CD4-positive, alpha-beta memory T cell (primary cell): ENCODE results near the gene SLC35F2. TPM values are rescaled to one million over a fixed set of nuclear protein-coding genes. Genes with fewer than 3 reads are reported as not detected.

Source experiments
- CTCF ChIA-PET: fragments of 350-600 bp; sonication (Branson Sonifier 250); formaldehyde crosslinking; loops from one replicate; lab custom pipeline; 2021; ENCODE audit warnings: inconsistent platforms; ENCODE audit not compliant: partially characterized antibody; lab: Charles Lee
- POLR2A ChIA-PET: fragments of 350-600 bp; sonication (Branson Sonifier 250); formaldehyde crosslinking; loops from one replicate; lab custom pipeline; 2021; ENCODE audit not compliant: partially characterized antibody; lab: Charles Lee
- DNase-seq, 5 donors: peaks; one replicate each; pipeline versions ENCODE4 v3.0.0 to v3.0.0-alpha.2; 2020 to 2022; ENCODE audit warnings: mixed read lengths in 1 of 5
- H3K27ac ChIP-seq: one replicate; pipeline ENCODE4 v1.7.0; 2013; ENCODE audit warnings: low read depth, low read length
- H3K27me3 ChIP-seq: 2 replicates; pipeline ENCODE4 v1.7.0; 2013; ENCODE audit warnings: mild to moderate bottlenecking, low read length, moderate library complexity; ENCODE audit not compliant: insufficient read depth
- H3K36me3 ChIP-seq: 2 replicates; pipeline ENCODE4 v1.7.0; 2013; ENCODE audit warnings: mild to moderate bottlenecking, low read length, moderate library complexity; ENCODE audit not compliant: insufficient read depth
- H3K4me1 ChIP-seq: 2 replicates; pipeline ENCODE4 v1.7.0; 2013; ENCODE audit warnings: mild to moderate bottlenecking, low read length, moderate library complexity; ENCODE audit not compliant: insufficient read depth
- H3K4me3 ChIP-seq, 2 donors: one replicate each; pipeline ENCODE4 v1.7.0; 2013; ENCODE audit warnings: low read length in 2 of 2, mild to moderate bottlenecking in 1 of 2
- H3K9me3 ChIP-seq, 2 donors: one replicate each; pipeline ENCODE4 v1.7.0; 2013; ENCODE audit warnings: low read length in 2 of 2, control low read depth in 1 of 2; ENCODE audit not compliant: control insufficient read depth in 1 of 2
- H3K27ac Mint-ChIP-seq, 7 donors: one replicate each; pipeline ENCODE4 v1.8.0; 2020 to 2021; ENCODE audit warnings: mixed read lengths in 7 of 7, mild to moderate bottlenecking in 6 of 7, inconsistent platforms in 3 of 7, moderate library complexity in 3 of 7
- H3K27me3 Mint-ChIP-seq, 2 donors: one replicate each; pipeline ENCODE4 v1.8.0; 2020 to 2021; ENCODE audit warnings: mixed read lengths in 2 of 2
- H3K36me3 Mint-ChIP-seq, 2 donors: one replicate each; pipeline ENCODE4 v1.8.0; 2020 to 2021; ENCODE audit warnings: mixed read lengths in 2 of 2, inconsistent platforms in 1 of 2, mild to moderate bottlenecking in 1 of 2
- H3K4me1 Mint-ChIP-seq, 4 donors: one replicate each; pipeline ENCODE4 v1.8.0; 2020 to 2021; ENCODE audit warnings: mixed read lengths in 4 of 4, mild to moderate bottlenecking in 1 of 4
- H3K4me3 Mint-ChIP-seq, 8 donors: one replicate each; pipeline ENCODE4 v1.8.0; 2020 to 2021; ENCODE audit warnings: mixed read lengths in 8 of 8, mild to moderate bottlenecking in 7 of 8, moderate library complexity in 6 of 8, inconsistent platforms in 3 of 8
- H3K9me3 Mint-ChIP-seq, 8 donors: one replicate each; pipeline ENCODE4 v1.8.0; 2020 to 2021; ENCODE audit warnings: mixed read lengths in 8 of 8, mild to moderate bottlenecking in 5 of 8, inconsistent platforms in 3 of 8, moderate library complexity in 1 of 8
- intact Hi-C: fragments of 100-400 bp; cut with micrococcal nuclease; formaldehyde crosslinking; loops from one replicate; pipeline ENCODE4 v1.15.1; 2023
- polyA plus RNA-seq, 2 donors: library from polyadenylated mRNA; unstranded; fragments of 300-500 nt; fragmentation: Illumina TruSeq; gene quantifications; one replicate each; pipeline ENCODE4 v1.2.3, GENCODE V29; 2021
- total RNA-seq, 2 experiments: library from RNA; stranded (reverse); gene quantifications; one replicate each; pipeline ENCODE4 v1.2.3, GENCODE V29; 2021

Gene SLC35F2
- total and polyA plus RNA-seq, 4 experiments from 2014 or later, result 5.9 to 11.9 (median 7.2) TPM

DNA sequence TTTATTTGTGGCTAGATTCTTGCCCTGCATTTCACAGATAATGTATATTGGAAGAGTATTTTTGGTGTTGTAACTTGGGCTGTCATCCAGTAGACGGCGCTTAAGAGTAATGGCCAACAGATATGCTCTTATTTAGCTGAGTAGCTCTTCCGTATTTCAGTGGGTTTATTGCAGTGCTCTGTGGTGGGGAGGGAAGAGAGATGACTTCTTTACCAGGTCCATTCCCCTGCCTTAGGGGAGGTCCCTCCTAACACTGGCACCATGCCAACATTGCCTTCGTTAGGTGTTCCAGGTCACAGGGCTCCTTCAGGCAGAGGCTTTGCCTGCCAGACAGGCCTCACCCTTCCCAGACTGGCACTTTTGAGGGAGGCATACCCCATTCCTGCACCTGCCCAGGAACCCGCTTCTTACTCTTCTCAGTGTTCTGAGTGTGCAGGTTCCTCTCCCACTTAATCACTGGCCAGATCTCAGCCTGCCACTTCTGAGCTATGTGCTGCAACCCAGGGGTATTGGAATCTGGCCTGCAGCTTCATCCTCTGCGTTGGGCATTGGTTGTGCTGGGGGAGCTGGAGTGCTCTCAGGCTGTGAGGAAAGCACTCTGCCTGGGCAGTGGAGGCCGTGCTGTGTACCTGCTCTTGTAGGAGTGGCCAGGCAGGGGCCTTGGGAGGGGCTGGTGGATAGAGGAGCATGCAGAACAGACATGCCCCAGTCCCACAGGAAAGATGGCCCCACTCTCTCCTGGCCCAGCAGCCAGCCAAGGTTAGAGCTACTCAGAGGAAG is 117.4 kb downstream of the SLC35F2 start:
- H3K36me3 Mint-ChIP-seq, result no peaks in the 10 kb centered on the region
- H3K4me3 Mint-ChIP-seq, result no peak overlapping the region
- ChIA-PET POLR2A (no interaction called here), CTCF (interaction anchor here (0.9 to 1.3 kb wide), 2 partner anchors 57 to 175 kb away, joined by 3 read pairs; partner anchors contain the start of gene ALKBH8)
- no peaks in the 10 kb centered on the region for H3K9me3 ChIP-seq
- no peak overlapping the region for H3K4me3 ChIP-seq
- no peak for DNase-seq
- H3K27ac ChIP-seq, result no peak overlapping the region
- peaks cover 13 to 36% of the 10 kb centered on the region in 2 donors for H3K27me3 Mint-ChIP-seq
- H3K4me1 ChIP-seq, result no peaks in the 10 kb centered on the region
- intact Hi-C loops, result no loop called here
- no peaks in the 10 kb centered on the region for H3K27me3 ChIP-seq
- H3K4me1 Mint-ChIP-seq, result no peaks in the 10 kb centered on the region
- H3K36me3 ChIP-seq, result no peaks in the 10 kb centered on the region
- peak overlapping the region in 1 of 7 donors; percentile 23 for H3K27ac Mint-ChIP-seq
- H3K9me3 Mint-ChIP-seq, result peaks cover 0 to 21% (median 8%) of the 10 kb centered on the region in 8 donors

Other genes starting within 250 kb of the SLC35F2 start
- gene SLN, start 146.7 kb downstream of the SLC35F2 start, total RNA-seq, result not detected
- not detected for gene SLN, start 146.7 kb downstream of the SLC35F2 start, polyA plus RNA-seq
- gene RAB39A, start 69.7 kb upstream of the SLC35F2 start, total RNA-seq, result under 1 TPM in 1 of 2 experiments, not detected in 1; 0.17 TPM
- gene RAB39A, start 69.7 kb upstream of the SLC35F2 start, polyA plus RNA-seq, result not detected
- gene CUL5, start 150.1 kb upstream of the SLC35F2 start, total RNA-seq, result 10 to 100 TPM; 37.3 to 38.9 TPM
- 10 to 100 TPM; 27.4 to 31.7 TPM for gene CUL5, start 150.1 kb upstream of the SLC35F2 start, polyA plus RNA-seq